ENCODE data around the gene PDCD1.

PDCD1 gene

DNA sequence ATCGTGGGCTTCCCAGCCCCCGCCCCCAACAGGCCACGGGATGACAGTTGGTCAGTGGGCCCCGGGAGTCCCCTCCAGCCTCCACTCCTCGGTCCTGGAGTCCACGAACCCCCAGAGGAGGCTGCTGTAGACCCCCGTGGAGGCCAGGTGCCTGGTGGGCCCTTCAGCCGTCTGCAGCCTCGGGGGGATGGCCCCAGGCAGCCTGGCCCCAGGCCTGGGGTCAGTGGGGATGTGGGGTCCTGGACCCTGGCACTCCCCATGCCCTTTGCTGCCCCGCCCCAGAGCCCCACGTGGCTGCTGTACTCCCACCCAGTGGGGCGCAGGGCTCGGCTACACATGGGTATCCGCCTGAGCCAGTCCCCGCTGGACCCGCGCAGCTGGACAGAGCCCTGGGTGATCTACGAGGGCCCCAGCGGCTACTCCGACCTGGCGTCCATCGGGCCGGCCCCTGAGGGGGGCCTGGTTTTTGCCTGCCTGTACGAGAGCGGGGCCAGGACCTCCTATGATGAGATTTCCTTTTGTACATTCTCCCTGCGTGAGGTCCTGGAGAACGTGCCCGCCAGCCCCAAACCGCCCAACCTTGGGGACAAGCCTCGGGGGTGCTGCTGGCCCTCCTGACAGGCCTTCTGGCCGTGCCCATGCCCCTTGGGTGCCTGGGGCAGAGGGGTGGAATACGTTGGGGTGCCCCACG is 42.1 kb downstream of the PDCD1 start:
- in situ Hi-C loops (cut with HindIII; ENCODE audit: low pct_unique_long_range_greater_than_20kb, low sequenced_read_pairs) = no loop called here
- DNase-seq (ENCODE audit: low read depth in 1 of 2, low spot score in 1 of 2) = no peak
- TF ChIP-seq JUND (IDR thresholded peaks at IDR 0.05; ENCODE audit: low read depth) = no peak

DNA sequence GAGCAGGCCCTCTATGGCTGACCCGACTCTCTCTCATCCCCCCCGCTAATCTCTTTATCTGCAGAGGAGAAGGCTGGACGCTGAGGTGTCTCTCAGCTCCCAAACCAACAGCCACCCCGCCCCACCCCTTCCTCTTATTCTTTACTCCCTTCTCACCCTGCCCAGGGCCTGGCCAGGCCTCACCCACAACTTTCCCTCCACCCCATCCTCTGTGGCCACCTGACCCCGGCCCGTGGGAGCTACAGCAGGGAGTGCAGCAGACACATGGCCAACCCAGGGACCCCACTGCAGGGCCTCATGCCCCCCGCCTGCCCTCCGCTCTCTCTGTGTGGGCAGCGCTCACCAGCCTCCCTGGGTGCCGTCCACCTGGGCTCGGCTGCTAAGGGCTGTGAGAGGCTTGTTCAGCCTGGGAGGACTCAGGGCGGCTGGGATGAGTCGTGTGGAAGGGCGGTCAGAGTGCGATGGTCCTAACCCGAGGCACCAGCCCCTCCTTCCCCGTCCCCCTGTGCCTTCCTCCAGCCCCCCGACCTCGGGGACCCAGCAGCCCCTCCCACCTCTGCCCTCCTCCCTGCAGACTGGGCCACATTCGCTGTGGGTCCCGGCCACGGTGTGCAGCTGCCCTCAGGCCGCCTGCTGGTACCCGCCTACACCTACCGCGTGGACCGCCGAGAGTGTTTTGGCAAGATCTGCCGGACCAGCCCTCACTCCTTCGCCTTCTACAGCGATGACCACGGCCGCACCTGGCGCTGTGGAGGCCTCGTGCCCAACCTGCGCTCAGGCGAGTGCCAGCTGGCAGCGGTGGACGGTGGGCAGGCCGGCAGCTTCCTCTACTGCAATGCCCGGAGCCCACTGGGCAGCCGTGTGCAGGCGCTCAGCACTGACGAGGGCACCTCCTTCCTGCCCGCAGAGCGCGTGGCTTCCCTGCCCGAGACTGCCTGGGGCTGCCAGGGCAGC is 42.9 kb downstream of the PDCD1 start:
- TF ChIP-seq JUND (IDR thresholded peaks at IDR 0.05; ENCODE audit: low read depth) = no peak
- no peak for DNase-seq (ENCODE audit: low read depth in 1 of 2, low spot score in 1 of 2)
- in situ Hi-C loops (cut with HindIII; ENCODE audit: low pct_unique_long_range_greater_than_20kb, low sequenced_read_pairs) = no loop called here

DNA sequence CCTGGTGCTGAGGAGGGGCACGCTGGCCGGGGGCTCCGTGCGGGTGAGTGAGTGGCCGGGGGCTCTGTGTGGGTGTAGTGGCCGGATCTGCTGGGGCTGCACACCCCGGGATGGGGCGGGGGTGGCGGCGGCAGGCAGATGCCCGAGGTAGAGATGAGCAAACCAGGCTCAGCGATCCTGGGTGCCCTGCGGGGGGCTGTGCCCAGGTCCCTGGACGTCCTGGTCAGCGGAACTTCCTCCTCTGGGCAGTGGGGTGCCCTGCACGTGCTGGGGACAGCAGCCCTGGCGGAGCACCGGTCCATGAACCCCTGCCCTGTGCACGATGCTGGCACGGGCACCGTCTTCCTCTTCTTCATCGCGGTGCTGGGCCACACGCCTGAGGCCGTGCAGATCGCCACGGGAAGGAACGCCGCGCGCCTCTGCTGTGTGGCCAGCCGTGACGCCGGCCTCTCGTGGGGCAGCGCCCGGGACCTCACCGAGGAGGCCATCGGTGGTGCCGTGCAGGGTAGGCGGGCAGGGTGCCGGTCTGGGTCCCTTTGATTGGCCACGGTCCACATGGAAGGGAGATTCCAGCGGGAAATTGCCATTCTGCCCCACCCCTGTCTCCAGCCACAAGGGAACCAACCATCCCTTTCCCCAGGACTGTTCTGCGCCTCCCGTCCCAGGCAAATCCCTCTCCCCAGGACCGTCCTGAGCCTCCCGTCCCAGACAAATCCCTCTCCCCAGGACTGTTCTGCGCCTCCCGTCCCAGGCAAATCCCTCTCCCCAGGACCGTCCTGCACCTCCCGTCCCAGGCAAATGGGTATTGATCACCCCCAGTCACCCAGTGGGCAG is 43.8 kb downstream of the PDCD1 start:
- DNase-seq (ENCODE audit: low read depth in 1 of 2, low spot score in 1 of 2) = no peak
- in situ Hi-C loops (cut with HindIII; ENCODE audit: low pct_unique_long_range_greater_than_20kb, low sequenced_read_pairs) = no loop called here
- no peak for TF ChIP-seq JUND (IDR thresholded peaks at IDR 0.05; ENCODE audit: low read depth)

GRCh38 chr2:241814393-241814642 is 44.4 kb downstream of the PDCD1 start:
- no peak for TF ChIP-seq JUND (IDR thresholded peaks at IDR 0.05; ENCODE audit: low read depth)
- in situ Hi-C loops (cut with HindIII; ENCODE audit: low pct_unique_long_range_greater_than_20kb, low sequenced_read_pairs) = no loop called here
- DNase-seq (ENCODE audit: low read depth in 1 of 2, low spot score in 1 of 2) = no peak

DNA sequence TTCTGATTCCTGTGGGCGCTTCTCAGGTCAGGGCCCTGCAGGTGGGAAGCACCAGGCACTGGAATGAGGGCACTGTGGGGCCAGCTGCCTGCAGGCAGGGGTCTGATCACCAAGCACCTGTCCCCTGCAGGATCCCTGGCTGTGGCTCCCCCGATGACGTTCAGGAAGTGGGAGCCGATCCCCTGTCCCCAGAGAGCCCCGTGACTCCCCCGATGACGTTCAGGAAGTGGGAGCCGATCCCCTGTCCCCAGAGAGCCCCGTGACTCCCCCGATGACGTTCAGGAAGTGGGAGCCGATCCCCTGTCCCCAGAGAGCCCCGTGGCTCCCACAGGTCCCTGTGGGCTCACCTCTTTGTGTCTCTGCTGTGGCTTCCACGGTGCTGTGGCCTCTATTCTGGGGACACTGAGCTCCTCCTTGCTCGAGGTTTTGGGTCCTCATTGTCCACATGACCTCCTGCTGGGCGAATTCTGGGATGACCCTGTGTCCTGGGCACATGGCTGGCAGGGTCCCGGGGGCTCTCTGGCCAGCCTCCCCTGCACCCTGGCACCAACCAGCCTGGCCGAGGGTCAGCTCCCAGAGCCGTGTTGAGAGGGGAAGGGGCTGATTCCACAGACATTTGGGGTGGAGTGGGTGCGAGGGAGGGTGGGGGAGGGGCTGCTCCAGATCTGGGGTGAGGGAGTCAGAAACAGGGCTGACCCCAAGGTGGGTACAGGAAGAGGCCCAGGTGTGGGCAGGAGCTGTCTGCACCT is 44.9 kb downstream of the PDCD1 start:
- in situ Hi-C loops (cut with HindIII; ENCODE audit: low pct_unique_long_range_greater_than_20kb, low sequenced_read_pairs) = no loop called here
- no peak for DNase-seq (ENCODE audit: low read depth in 1 of 2, low spot score in 1 of 2)
- no peak for TF ChIP-seq JUND (IDR thresholded peaks at IDR 0.05; ENCODE audit: low read depth)

- no peak for TF ChIP-seq JUND (IDR thresholded peaks at IDR 0.05; ENCODE audit: low read depth)
- in situ Hi-C loops (cut with HindIII; ENCODE audit: low pct_unique_long_range_greater_than_20kb, low sequenced_read_pairs) = no loop called here
- DNase-seq (ENCODE audit: low read depth in 1 of 2, low spot score in 1 of 2) = no peak
These were observed 45.7 kb downstream of the PDCD1 start for GRCh38 chr2:241812730-241813643.

DNA sequence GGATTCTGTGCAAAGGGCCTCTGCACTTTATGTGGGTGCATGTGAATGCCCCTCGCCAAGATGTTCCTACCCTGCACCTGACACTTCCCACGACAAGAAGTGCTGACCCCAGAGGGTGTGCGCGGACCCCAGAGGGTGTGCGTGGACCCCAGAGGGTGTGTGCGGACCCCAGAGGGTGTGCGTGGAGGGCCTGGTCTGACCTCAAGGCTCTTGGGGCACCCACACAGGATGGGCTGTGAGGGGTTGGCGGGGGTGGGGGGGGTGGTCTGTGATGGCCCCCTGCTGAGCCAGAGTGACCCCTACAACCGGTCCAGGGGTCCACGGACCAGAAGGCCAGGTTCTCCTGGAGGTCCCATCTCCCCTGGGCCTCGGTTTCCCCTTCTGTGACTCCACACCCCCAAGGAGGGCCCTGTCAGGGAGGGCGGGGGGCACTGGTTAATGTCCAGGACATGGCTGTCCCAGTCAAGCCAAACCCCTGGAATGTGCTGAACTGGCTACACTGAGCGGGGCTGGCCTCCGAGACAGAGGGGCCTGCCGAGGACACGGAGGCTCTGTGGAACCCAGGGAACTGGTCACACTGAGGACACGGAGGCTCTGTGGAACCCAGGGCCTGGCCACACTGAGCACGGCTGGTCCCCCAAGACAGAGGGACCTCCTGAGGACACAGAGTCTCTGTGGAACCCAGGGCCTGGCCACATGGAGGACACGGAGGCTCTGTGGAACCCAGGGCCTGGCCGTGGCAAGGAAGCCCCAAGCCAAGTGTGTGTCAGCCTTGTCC is 46.6 kb downstream of the PDCD1 start:
- no peak for TF ChIP-seq JUND (IDR thresholded peaks at IDR 0.05; ENCODE audit: low read depth)
- no peak for DNase-seq (ENCODE audit: low read depth in 1 of 2, low spot score in 1 of 2)

DNA sequence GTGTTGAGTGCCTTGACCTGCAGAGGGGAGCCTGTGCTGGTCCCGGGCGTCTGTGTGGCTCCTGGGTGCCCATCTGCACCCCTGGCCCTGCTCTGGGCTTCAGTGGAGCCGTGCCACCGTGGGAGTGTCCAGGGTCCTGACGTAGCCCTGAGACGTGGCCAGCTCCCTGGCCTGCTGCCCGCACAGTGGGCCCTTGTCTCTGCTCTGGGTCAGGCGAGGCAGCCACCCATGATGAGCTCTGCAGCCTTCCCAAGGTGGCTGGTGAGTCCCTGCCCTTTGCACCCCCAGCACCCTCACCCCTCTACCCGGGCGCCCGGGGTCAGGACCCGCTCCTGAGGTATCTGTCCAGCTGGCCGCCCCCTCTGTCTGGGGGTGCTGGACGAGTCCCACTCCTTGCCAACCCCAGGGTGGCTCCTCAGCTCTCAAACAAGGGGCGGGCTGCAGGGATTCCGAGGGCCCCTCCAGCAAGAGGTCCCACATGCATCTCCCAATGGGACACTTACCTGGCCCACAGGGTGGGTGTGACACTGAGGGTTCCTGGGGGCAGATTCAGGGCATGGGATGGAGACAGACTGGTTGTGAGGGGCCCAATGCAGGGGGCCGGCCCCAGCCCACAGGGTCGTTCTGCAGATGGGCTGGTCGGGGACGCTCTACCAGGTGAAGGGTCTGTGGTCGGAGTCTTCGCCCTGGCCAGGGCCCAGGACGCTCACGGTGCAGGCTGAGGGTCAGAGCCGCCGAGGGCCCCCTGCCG is 47.3 kb downstream of the PDCD1 start:
- in situ Hi-C loops (cut with HindIII; ENCODE audit: low pct_unique_long_range_greater_than_20kb, low sequenced_read_pairs) = no loop called here
- TF ChIP-seq JUND (IDR thresholded peaks at IDR 0.05; ENCODE audit: low read depth) = no peak
- DNase-seq (ENCODE audit: low read depth in 1 of 2, low spot score in 1 of 2) = no peak

More for the DNA sequence above, 46.6 kb downstream of the PDCD1 start:
- in situ Hi-C loops (cut with HindIII; ENCODE audit: low pct_unique_long_range_greater_than_20kb, low sequenced_read_pairs) = no loop called here

GRCh38 chr2:241810307-241811200 is 48.1 kb downstream of the PDCD1 start:
- in situ Hi-C loops (cut with HindIII; ENCODE audit: low pct_unique_long_range_greater_than_20kb, low sequenced_read_pairs) = no loop called here
- TF ChIP-seq JUND (IDR thresholded peaks at IDR 0.05; ENCODE audit: low read depth) = no peak
- no peak for DNase-seq (ENCODE audit: low read depth in 1 of 2, low spot score in 1 of 2)

Measured in T47D (cell line).